ENCODE results near the gene ACACA. TPM values are rescaled to one million over a fixed set of nuclear protein-coding genes. Genes with fewer than 3 reads are reported as not detected.

The ACACA gene
- polyA plus RNA-seq, 1 donor = 39.9 TPM

Other genes starting within 250 kb of the ACACA start
- gene C17orf78, start 30.9 kb downstream of the ACACA start, polyA plus RNA-seq (ENCODE audit: insufficient read length) = 0.30 TPM
- gene TADA2A, start 50 bp upstream of the ACACA start, polyA plus RNA-seq (ENCODE audit: insufficient read length) = 28.9 TPM
- 13.4 TPM for gene DUSP14, start 83.1 kb upstream of the ACACA start, polyA plus RNA-seq (ENCODE audit: insufficient read length)
- 47.4 TPM for gene SYNRG, start 202.6 kb upstream of the ACACA start, polyA plus RNA-seq (ENCODE audit: insufficient read length)
- gene DDX52, start 236.6 kb upstream of the ACACA start, polyA plus RNA-seq (ENCODE audit: insufficient read length) = 51.9 TPM